Astrocyte (in vitro differentiated cells and primary cell): ENCODE data around the gene NLE1.

Source experiments
- CTCF ChIP-seq: IDR thresholded peaks from 2 replicates; pipeline ENCODE4 v1.5.1; 2011; ENCODE audit warnings: low read depth, mild to moderate bottlenecking, inconsistent platforms, low read length, moderate library complexity; ENCODE audit not compliant: insufficient read depth
- EZH2 ChIP-seq: IDR thresholded peaks from 2 replicates; pipeline ENCODE4 v1.6.1; 2012; ENCODE audit warnings: mild to moderate bottlenecking, low read length, inconsistent platforms; ENCODE audit not compliant: insufficient read depth

- no peak for TF ChIP-seq CTCF
- TF ChIP-seq EZH2 = no peak
Measured at GRCh38 chr17:35188111-35188510, 46.0 kb upstream of the NLE1 start.
